BJ (cell line): ENCODE data around the gene TNFAIP2. TPM values are rescaled to one million over a fixed set of nuclear protein-coding genes. Genes with fewer than 3 reads are reported as not detected.

ENCODE experiments used
- CTCF ChIA-PET: fragments of 350-600 bp; formaldehyde crosslinking; extraction: SDS; loops from one replicate; lab custom pipeline; 2021; ENCODE audit warnings: antibody characterized with exemption, inconsistent platforms; lab: Yijun Ruan, JAX
- POLR2A ChIA-PET: fragments of 300-600 bp; sonication (Branson Sonifier 250); formaldehyde crosslinking; extraction: SDS; loops from one replicate; lab custom pipeline; 2021; ENCODE audit warnings: antibody characterized with exemption; lab: Charles Lee
- DNase-seq: peaks from one replicate; pipeline ENCODE4 v3.0.0-alpha.2; 2011; ENCODE audit warnings: low read depth
- H3K27me3 ChIP-seq: 2 replicates; pipeline ENCODE4 v1.6.0; 2011; ENCODE audit warnings: low read length; ENCODE audit not compliant: control insufficient read depth, insufficient read depth
- H3K36me3 ChIP-seq: 2 replicates; pipeline ENCODE4 v1.5.1; 2011; ENCODE audit warnings: low read length; ENCODE audit not compliant: control insufficient read depth, insufficient read depth
- H3K4me3 ChIP-seq: 2 replicates; pipeline ENCODE4 v1.5.1; 2011; ENCODE audit warnings: low read depth, mild to moderate bottlenecking, control low read depth, low read length
- polyA plus RNA-seq: library from polyadenylated mRNA; depleted of rRNA; stranded (reverse); fragments of >200 nt; gene quantifications from 2 replicates; pipeline ENCODE4 v1.2.3, GENCODE V29; 2011
- TF ChIP-seq, protein P1 (sequence below): IDR thresholded peaks from 2 replicates; pipeline ENCODE4 v1.5.1; 2011; ENCODE audit warnings: low read depth, mild to moderate bottlenecking, control low read depth, inconsistent platforms, low read length, moderate library complexity; ENCODE audit not compliant: insufficient read depth

The TNFAIP2 gene
- polyA plus RNA-seq, 1 experiment = 28.2 TPM

DNA sequence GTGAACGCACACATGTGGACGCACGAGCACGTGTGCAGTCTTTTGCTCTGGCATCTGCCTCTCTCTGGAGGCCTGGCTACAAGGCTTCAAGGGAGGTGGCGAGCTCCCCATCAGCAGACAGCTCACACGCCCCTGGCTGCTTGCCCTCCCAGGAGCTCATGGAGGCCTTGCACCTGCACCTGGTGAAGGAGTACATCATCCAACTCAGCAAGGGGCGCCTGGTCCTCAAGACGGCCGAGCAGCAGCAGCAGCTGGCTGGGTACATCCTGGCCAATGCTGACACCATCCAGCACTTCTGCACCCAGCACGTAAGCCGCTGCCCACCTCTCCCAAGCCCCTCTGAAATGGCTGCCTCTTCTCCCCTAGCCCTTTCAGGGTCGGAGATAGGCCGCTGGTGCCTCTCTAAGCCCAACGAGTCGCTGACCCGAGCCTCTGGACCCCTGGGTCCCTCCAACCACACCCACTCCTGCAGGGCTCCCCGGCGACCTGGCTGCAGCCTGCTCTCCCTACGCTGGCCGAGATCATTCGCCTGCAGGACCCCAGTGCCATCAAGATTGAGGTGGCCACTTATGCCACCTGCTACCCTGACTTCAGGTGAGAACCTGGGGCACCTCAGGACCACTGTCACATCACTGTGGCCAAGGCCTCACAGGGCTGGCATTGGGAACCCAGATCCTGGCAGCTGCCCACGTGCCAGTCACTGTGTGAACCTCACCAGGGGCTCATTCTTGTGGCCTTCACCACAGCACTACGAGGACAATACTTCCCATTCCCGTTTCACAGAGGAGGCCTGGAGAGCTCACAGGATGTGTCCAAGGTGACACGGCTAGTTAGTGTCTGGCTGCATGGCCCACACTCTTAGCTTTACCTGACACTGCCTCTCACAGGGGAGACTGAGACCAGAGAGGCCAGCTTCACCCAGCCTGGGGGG is 10.2 kb downstream of the TNFAIP2 start:
- no peaks in the 10 kb centered on the region for H3K27me3 ChIP-seq
- CTCF ChIA-PET = interaction anchor here (1.8 to 6.3 kb wide), 2 partner anchors 9 to 28 kb away, joined by 4 to 48 read pairs; no protein-coding TSS in a partner anchor
- POLR2A ChIA-PET = no interaction called here
- H3K4me3 ChIP-seq = no peak overlapping the region
- H3K36me3 ChIP-seq = peaks cover 33% of the 10 kb centered on the region
- TF ChIP-seq, protein P1, sequence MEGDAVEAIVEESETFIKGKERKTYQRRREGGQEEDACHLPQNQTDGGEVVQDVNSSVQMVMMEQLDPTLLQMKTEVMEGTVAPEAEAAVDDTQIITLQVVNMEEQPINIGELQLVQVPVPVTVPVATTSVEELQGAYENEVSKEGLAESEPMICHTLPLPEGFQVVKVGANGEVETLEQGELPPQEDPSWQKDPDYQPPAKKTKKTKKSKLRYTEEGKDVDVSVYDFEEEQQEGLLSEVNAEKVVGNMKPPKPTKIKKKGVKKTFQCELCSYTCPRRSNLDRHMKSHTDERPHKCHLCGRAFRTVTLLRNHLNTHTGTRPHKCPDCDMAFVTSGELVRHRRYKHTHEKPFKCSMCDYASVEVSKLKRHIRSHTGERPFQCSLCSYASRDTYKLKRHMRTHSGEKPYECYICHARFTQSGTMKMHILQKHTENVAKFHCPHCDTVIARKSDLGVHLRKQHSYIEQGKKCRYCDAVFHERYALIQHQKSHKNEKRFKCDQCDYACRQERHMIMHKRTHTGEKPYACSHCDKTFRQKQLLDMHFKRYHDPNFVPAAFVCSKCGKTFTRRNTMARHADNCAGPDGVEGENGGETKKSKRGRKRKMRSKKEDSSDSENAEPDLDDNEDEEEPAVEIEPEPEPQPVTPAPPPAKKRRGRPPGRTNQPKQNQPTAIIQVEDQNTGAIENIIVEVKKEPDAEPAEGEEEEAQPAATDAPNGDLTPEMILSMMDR = no peak
- no peak for DNase-seq

DNA sequence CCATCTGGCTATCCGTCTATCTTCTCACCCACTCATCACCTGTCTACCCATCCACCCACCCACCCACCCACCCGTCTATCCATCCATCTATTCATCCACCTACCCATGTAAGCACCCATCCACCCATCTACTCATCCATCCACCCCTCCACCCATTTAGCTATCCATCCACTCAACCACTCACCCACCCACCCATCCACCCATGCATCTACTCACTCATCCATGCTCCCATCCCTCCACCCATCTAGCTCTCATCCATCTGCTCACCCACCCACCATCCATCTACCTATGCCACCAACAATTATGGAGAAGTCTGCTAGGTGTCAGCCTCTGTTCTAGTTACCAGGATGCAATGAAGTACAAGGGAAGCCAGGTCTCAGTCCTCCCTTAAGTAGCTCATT is 11.1 kb downstream of the TNFAIP2 start:
- TF ChIP-seq, protein P1 = no peak
- Histone ChIP-seq H3K36me3 (peaks cover 33% of the 10 kb centered on the region), H3K4me3 (no peak overlapping the region)

DNA sequence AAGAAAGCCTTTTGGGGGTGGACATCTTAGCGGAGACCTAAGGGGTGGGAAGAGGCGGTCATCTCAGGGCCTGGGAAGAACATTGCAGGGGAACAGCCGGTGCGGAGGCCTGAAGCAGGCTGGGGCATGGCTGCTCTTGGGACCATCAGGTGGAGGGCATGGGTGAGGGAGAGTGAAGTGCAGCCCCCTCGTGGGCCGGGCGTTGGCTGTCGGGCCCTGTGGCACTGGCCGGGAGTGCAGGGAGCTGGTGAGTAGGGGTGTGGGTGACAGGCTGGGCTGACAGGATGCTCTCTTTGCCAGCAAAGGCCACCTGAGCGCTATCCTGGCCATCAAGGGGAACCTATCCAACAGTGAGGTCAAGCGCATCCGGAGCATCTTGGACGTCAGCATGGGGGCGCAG is 11.7 kb downstream of the TNFAIP2 start:
- ChIA-PET POLR2A (interaction anchor here (0.6 kb wide), 1 partner anchor 9 kb away, joined by 3 read pairs; no protein-coding TSS in a partner anchor), CTCF (interaction anchor here (1.1 to 6.3 kb wide), 2 partner anchors 10 to 30 kb away, joined by 3 to 48 read pairs; no protein-coding TSS in a partner anchor)
- TF ChIP-seq, protein P1 = no peak
- H3K4me3 ChIP-seq = no peak overlapping the region
- H3K27me3 ChIP-seq = no peaks in the 10 kb centered on the region
- peaks cover 33% of the 10 kb centered on the region for H3K36me3 ChIP-seq
- no peak for DNase-seq

More for the DNA sequence above, 11.1 kb downstream of the TNFAIP2 start:
- H3K27me3 ChIP-seq = no peaks in the 10 kb centered on the region
- POLR2A ChIA-PET = no interaction called here
- CTCF ChIA-PET = interaction anchor here (1.1 to 6.3 kb wide), 2 partner anchors 10 to 29 kb away, joined by 3 to 48 read pairs; no protein-coding TSS in a partner anchor
- DNase-seq = no peak

DNA sequence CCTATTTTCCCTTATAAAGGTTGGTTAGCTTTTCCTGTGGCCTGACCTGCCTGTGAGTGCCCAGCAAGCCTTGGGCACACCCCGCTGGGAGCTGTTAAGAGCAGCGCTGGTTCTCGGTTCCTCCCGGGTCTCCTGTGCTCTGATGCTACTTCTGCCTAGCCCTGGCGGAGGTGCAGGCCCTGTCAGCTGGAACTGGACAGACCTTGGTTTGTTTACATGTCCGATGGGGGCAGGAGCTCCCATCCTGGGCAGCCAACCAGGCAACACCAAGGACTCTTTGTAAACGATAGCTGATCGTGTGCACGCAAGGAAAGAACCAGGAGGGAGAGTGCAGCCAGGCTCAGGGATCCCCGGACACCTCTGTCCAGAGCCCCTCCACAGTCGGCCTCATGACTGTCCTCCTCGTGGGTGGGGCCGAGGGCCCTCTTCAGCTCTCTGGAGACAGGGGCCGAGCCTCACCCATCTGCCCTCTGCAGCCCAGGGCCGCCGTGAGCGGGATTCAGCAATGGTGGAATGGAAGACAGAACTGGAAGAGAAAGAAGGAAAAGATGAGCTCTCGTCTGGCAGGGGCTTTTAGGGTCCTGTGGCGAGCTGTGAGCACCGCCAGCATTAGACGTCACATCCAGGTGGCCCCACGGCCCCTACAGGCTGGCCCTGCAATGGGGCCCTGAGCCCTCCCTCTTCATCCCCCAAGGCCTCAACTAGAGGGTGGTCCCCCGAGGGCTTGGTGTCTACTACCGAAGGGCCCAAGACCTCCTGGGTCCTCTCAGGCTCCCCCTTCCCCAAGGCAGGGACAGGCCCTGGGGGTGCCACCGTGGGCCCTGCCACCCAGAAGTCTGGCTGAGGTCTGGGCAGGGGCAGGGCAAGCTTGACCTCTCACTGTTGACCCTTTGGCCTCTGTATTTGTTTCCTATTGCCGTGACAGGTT is 12.3 kb downstream of the TNFAIP2 start:
- TF ChIP-seq, protein P1 = no peak
- no peak for DNase-seq
- no peaks in the 10 kb centered on the region for H3K27me3 ChIP-seq
- POLR2A ChIA-PET = interaction anchor here (0.6 kb wide), 1 partner anchor 9 kb away, joined by 3 read pairs; no protein-coding TSS in a partner anchor
- CTCF ChIA-PET = interaction anchor here (6.3 kb wide), 1 partner anchor 31 kb away, joined by 48 read pairs; no protein-coding TSS in a partner anchor
- peaks cover 29% of the 10 kb centered on the region for H3K36me3 ChIP-seq
- no peak overlapping the region for H3K4me3 ChIP-seq
